Gastrocnemius medialis (tissue), 4 donors: ENCODE data around the gene KCNH8.

ENCODE experiments used
- CTCF ChIP-seq, 5 experiments: fragments of 450-650 bp in 3 of 5; fragments of 200-600 bp in 2 of 5; sonication (generic) in 2 of 5; IDR thresholded peaks in 4 of 5; conservative IDR thresholded peaks in 1 of 5; 1 replicate in 4 of 5; 2 replicates in 1 of 5; pipeline ENCODE4 v1.5.1; 2016 to 2019; ENCODE audit warnings: antibody characterized with exemption in 5 of 5, mild to moderate bottlenecking in 3 of 5, moderate library complexity in 3 of 5
- POLR2A ChIP-seq, 2 donors: fragments of 450-650 bp; IDR thresholded peaks; one replicate each; pipeline ENCODE4 v1.6.1; 2017; ENCODE audit warnings: antibody characterized with exemption in 2 of 2, mild to moderate bottlenecking in 2 of 2, moderate library complexity in 2 of 2

- no peak for TF ChIP-seq CTCF (IDR thresholded peaks at IDR 0.05 in 4 of 5, conservative IDR thresholded peaks at IDR 0.05 in 1 of 5)
- no peak for TF ChIP-seq POLR2A (IDR thresholded peaks at IDR 0.05)
Observed at GRCh38 chr3:19547665-19548464, 399.6 kb downstream of the KCNH8 start.
